H1 (cell line): ENCODE data around the gene TKFC. TPM values are rescaled to one million over a fixed set of nuclear protein-coding genes. Genes with fewer than 3 reads are reported as not detected.

ENCODE experiments used
- CTCF ChIA-PET: fragments of 300-600 bp; sonication (Branson Sonifier 250); formaldehyde crosslinking; loops from one replicate; lab custom pipeline; 2021; ENCODE audit not compliant: partially characterized antibody; lab: Charles Lee
- POLR2A ChIA-PET: fragments of 300-600 bp; sonication (Branson Sonifier 250); formaldehyde crosslinking; loops from one replicate; lab custom pipeline; 2021; ENCODE audit warnings: inconsistent platforms; ENCODE audit not compliant: partially characterized antibody; lab: Charles Lee
- DNase-seq, 2 experiments: peaks; one replicate each; pipeline versions ENCODE4 v3.0.0 to v3.0.0-alpha.2; 2010 to 2022; ENCODE audit warnings: low spot score in 2 of 2, low read depth in 1 of 2, mixed read lengths in 1 of 2
- FAIRE-seq: peaks from 2 replicates; lab custom pipeline; 2011; peaks lifted over from hg19 to GRCh38; lab: Jason Lieb, UNC
- H2AFZ ChIP-seq: 2 replicates; pipeline ENCODE4 v1.8.1; 2012; ENCODE audit warnings: low read length, inconsistent platforms
- H2AK5ac ChIP-seq: 2 replicates; pipeline ENCODE4 v1.6.1; 2013; ENCODE audit warnings: low read depth, low read length
- H2BK120ac ChIP-seq: replicated peaks from 2 replicates; pipeline ENCODE3; 2013; ENCODE audit warnings: low read depth, low read length, inconsistent platforms
- H2BK12ac ChIP-seq: 2 replicates; pipeline ENCODE4 v1.6.1; 2013; ENCODE audit warnings: low read depth, low read length
- H2BK15ac ChIP-seq: 2 replicates; pipeline ENCODE4 v1.6.1; 2013; ENCODE audit warnings: low read length
- H2BK20ac ChIP-seq: 2 replicates; pipeline ENCODE4 v1.6.1; 2013; ENCODE audit warnings: low read length
- H2BK5ac ChIP-seq: 2 replicates; pipeline ENCODE4 v1.6.1; 2013; ENCODE audit warnings: low read depth, low read length
- H3K14ac ChIP-seq: 2 replicates; pipeline ENCODE4 v1.6.1; 2013; ENCODE audit warnings: inconsistent platforms; ENCODE audit not compliant: insufficient read length
- H3K18ac ChIP-seq: 2 replicates; pipeline ENCODE4 v1.6.1; 2013; ENCODE audit warnings: low read length; ENCODE audit errors: extremely low read depth
- H3K23ac ChIP-seq: 2 replicates; pipeline ENCODE4 v1.6.1; 2013; ENCODE audit warnings: inconsistent platforms; ENCODE audit not compliant: insufficient read length
- H3K23me2 ChIP-seq: 2 replicates; pipeline ENCODE4 v1.6.1; 2013; ENCODE audit warnings: low read depth, low read length
- H3K27ac ChIP-seq: 2 replicates; pipeline ENCODE4 v1.6.1; 2011; ENCODE audit warnings: low read depth, low read length, inconsistent platforms
- H3K27me3 ChIP-seq, 4 experiments: replicated peaks in 1 of 4; 1 replicate in 1 of 4; 2 replicates in 3 of 4; pipeline versions ENCODE4 v1.6.1 to v1.8.1; 2011 to 2013; ENCODE audit warnings: low read length in 3 of 4, mild to moderate bottlenecking in 3 of 4, inconsistent platforms in 2 of 4, mixed read lengths in 2 of 4, moderate library complexity in 1 of 4; ENCODE audit not compliant: control insufficient read depth in 3 of 4, insufficient read depth in 3 of 4; ENCODE audit errors: extremely low read depth in 1 of 4
- H3K36me3 ChIP-seq, 4 experiments: 2 replicates each; pipeline versions ENCODE4 v1.6.1 to v1.8.1; 2011 to 2013; ENCODE audit warnings: mild to moderate bottlenecking in 4 of 4, low read length in 3 of 4, moderate library complexity in 2 of 4, control low read depth in 1 of 4, inconsistent platforms in 1 of 4; ENCODE audit not compliant: insufficient read depth in 4 of 4, control insufficient read depth in 2 of 4
- H3K4ac ChIP-seq: replicated peaks from 2 replicates; pipeline ENCODE3; 2013; ENCODE audit warnings: low read length, low read depth, mixed read lengths, inconsistent platforms; ENCODE audit not compliant: insufficient read length
- H3K4me1 ChIP-seq, 4 experiments: replicated peaks in 1 of 4; 1 replicate in 1 of 4; 2 replicates in 3 of 4; pipeline versions ENCODE4 v1.6.1 to v1.8.1; 2011 to 2013; ENCODE audit warnings: low read length in 3 of 4, inconsistent platforms in 2 of 4, mixed read lengths in 1 of 4; ENCODE audit not compliant: insufficient read depth in 4 of 4, control insufficient read depth in 3 of 4
- H3K4me2 ChIP-seq, 2 experiments: 2 replicates each; pipeline versions ENCODE4 v1.6.1 to v1.8.1; 2011 to 2013; ENCODE audit warnings: low read depth in 2 of 2, low read length in 2 of 2, control low read depth in 1 of 2, inconsistent platforms in 1 of 2, mild to moderate bottlenecking in 1 of 2; ENCODE audit not compliant: insufficient read depth in 1 of 2
- H3K4me3 ChIP-seq, 4 experiments: fragments of 200-600, 300-600 bp in 1 of 4; sonication (generic), shearing (Covaris generic), sonication (Bioruptor Twin) in 1 of 4; 2 replicates each; pipeline versions ENCODE4 v1.5.1 to v1.8.1; 2011 to 2016; ENCODE audit warnings: low read length in 4 of 4, low read depth in 3 of 4, control low read depth in 2 of 4, inconsistent platforms in 2 of 4, mild to moderate bottlenecking in 2 of 4, mixed read lengths in 1 of 4, moderate library complexity in 1 of 4; ENCODE audit not compliant: insufficient read depth in 2 of 4; ENCODE audit errors: extremely low read depth in 1 of 4
- H3K56ac ChIP-seq: replicated peaks from 2 replicates; pipeline ENCODE3; 2013; ENCODE audit warnings: low read depth, mild to moderate bottlenecking, mixed read lengths, low read length, inconsistent platforms; ENCODE audit not compliant: insufficient read length
- H3K79me1 ChIP-seq: 2 replicates; pipeline ENCODE4 v1.6.1; 2013; ENCODE audit warnings: low read depth, low read length, control low read depth
- H3K79me2 ChIP-seq, 2 experiments: 2 replicates each; pipeline versions ENCODE4 v1.6.1 to v1.8.1; 2012 to 2013; ENCODE audit warnings: low read length in 2 of 2, mild to moderate bottlenecking in 2 of 2, inconsistent platforms in 1 of 2; ENCODE audit not compliant: insufficient read depth in 2 of 2, control insufficient read depth in 1 of 2
- H3K9ac ChIP-seq, 4 experiments: replicated peaks in 1 of 4; 1 replicate in 1 of 4; 2 replicates in 3 of 4; pipeline versions ENCODE4 v1.6.1 to v1.8.1; 2011 to 2013; ENCODE audit warnings: low read depth in 3 of 4, low read length in 3 of 4, control low read depth in 2 of 4, mild to moderate bottlenecking in 2 of 4, moderate library complexity in 2 of 4, inconsistent platforms in 1 of 4; ENCODE audit errors: extremely low read depth in 1 of 4
- H3K9me3 ChIP-seq, 2 experiments: 2 replicates each; pipeline versions ENCODE4 v1.6.1 to v1.8.1; 2012 to 2013; ENCODE audit warnings: mild to moderate bottlenecking in 2 of 2, moderate library complexity in 2 of 2, control low read depth in 1 of 2, inconsistent platforms in 1 of 2, low read depth in 1 of 2, low read length in 1 of 2, mixed read lengths in 1 of 2; ENCODE audit not compliant: insufficient read depth in 2 of 2
- H4K20me1 ChIP-seq, 2 experiments: replicated peaks in 1 of 2; 2 replicates each; pipeline versions ENCODE3 to v1.8.1; 2011 to 2013; ENCODE audit warnings: inconsistent platforms in 2 of 2, low read length in 2 of 2, mild to moderate bottlenecking in 1 of 2; ENCODE audit not compliant: insufficient read depth in 2 of 2, control insufficient read depth in 1 of 2
- H4K5ac ChIP-seq: 2 replicates; pipeline ENCODE4 v1.6.1; 2013; ENCODE audit warnings: low read length, low read depth, mixed read lengths, inconsistent platforms; ENCODE audit not compliant: insufficient read length
- H4K8ac ChIP-seq: 2 replicates; pipeline ENCODE4 v1.8.0; 2013; ENCODE audit warnings: mild to moderate bottlenecking, moderate library complexity, low read length, inconsistent platforms; ENCODE audit not compliant: insufficient read depth; ENCODE audit errors: extremely low read depth
- H4K91ac ChIP-seq: replicated peaks from 2 replicates; pipeline ENCODE3; 2013; ENCODE audit warnings: low read length, mixed read lengths, inconsistent platforms; ENCODE audit not compliant: insufficient read length
- ASH2L ChIP-seq: fragments of 200-600, 300-600 bp; sonication (generic); IDR thresholded peaks from one replicate; pipeline ENCODE4 v1.7.1; 2017; ENCODE audit warnings: low read length
- NANOG ChIP-seq: IDR thresholded peaks from 2 replicates; pipeline ENCODE4 v1.6.1; 2011; ENCODE audit warnings: low read length, low read depth, mild to moderate bottlenecking, inconsistent platforms; ENCODE audit not compliant: insufficient read depth, poor library complexity, severe bottlenecking
- SIN3A ChIP-seq, 2 experiments: IDR thresholded peaks in 1 of 2; conservative IDR thresholded peaks in 1 of 2; 2 replicates each; pipeline ENCODE4 v1.6.1; 2011 to 2012; ENCODE audit warnings: low read length in 2 of 2, improper control_type of control experiment in 1 of 2, low read depth in 1 of 2, mild to moderate bottlenecking in 1 of 2
- SIRT6 ChIP-seq: IDR thresholded peaks from one replicate; pipeline ENCODE4 v1.7.1; 2012; ENCODE audit warnings: low read length, inconsistent platforms
- WGBS, 2 experiments: shearing (Covaris generic) in 1 of 2; methylation state at CpG; one replicate each; pipeline versions ENCODE4 v1.1.6 to v1.1.7; 2013 to 2015; ENCODE audit warnings: low lambda C conversion rate in 2 of 2, mixed read lengths in 2 of 2, inconsistent platforms in 1 of 2, low coverage in 1 of 2, missing lambda C conversion rate in 1 of 2; ENCODE audit not compliant: insufficient replicate concordance in 2 of 2, insufficient coverage in 1 of 2, insufficient read length in 1 of 2; ENCODE audit errors: extremely low coverage in 1 of 2, missing lambda C conversion rate in 1 of 2; 5-methylcytosine and 5-hydroxymethylcytosine counted together
- polyA plus RNA-seq, 7 experiments: library from polyadenylated mRNA; depleted of rRNA in 3 of 7; stranded (reverse) in 5 of 7; unstranded in 2 of 7; fragments of >200 nt in 5 of 7; fragments of 200-250 nt in 2 of 7; gene quantifications; 1 replicate in 5 of 7; 2 replicates in 1 of 7; 4 replicates in 1 of 7; pipeline versions ENCODE4 v1.2.1 to v1.2.3, GENCODE V29; 2011 to 2013; ENCODE audit warnings: missing spikeins in 2 of 7, mixed read lengths in 2 of 7
- total RNA-seq: library from RNA; stranded (reverse); fragmentation: NEBNext Ultra II Directional; extraction: Animal tissue kit (Norgen Biotek cat#: 25700); gene quantifications from 2 replicates; pipeline ENCODE4 v1.2.1, GENCODE V29; 2021

The TKFC gene
- total and polyA plus RNA-seq, 2 of the 8 experiments (the other 6 are each of a cell fraction or from before 2014, with no cell fraction given) = 53.5 to 55.0 TPM

DNA sequence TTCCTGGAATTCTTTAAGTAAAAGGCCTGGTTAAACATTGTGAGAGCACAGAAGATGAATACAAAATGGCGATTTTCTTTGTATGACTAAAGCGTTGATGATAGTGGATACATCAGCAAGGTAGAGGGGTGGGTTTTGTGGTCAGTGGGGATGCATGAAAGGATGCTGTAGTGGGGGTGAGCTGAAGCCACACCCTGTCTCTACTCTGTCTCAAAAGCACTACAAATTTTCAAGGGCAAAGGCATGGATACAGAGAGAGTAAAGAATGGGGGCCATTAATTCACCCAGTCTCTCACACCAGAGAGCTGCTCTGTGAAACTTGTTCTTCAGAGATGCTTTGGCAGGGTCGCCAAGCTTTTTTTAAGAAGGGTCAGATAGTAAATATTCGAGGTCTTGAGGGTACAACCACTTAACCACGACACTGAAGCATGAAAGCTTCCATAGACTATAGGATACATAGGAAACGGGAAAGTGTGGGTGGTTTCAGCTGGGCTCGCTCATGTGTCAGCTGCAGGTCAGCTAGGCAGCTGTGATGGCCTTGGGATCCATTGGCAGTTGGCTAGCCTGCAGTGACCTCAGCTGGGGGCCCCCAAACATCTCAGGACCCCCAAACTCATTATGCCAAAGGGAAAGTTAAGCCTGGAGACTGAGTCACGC is 37.4 kb downstream of the TKFC start:
- peaks cover 16 to 19% of the 10 kb centered on the region in 2 experiments for H3K9me3 ChIP-seq
- no peak overlapping the region for H2AK5ac ChIP-seq
- H2BK20ac ChIP-seq = no peak overlapping the region
- no peak overlapping the region for H3K4me3 ChIP-seq
- no peaks in the 10 kb centered on the region for H3K79me2 ChIP-seq
- no peak overlapping the region for H3K9ac ChIP-seq
- no peak overlapping the region for H3K56ac ChIP-seq
- no peak overlapping the region for H2AFZ ChIP-seq
- no peak overlapping the region for H3K23ac ChIP-seq
- CTCF ChIA-PET = interaction anchor here (0.5 to 22.8 kb wide), 5 partner anchors 12 to 88 kb away, joined by 3 to 255 read pairs (median 3); partner anchors contain the start of genes DDB1 and TKFC
- POLR2A ChIA-PET = interaction anchor here (1.0 to 39.7 kb wide), 8 partner anchors 0 to 75 kb away, joined by 3 to 1106 read pairs (median 6); partner anchors contain the start of genes CYB561A3, DDB1, TKFC and TMEM138
- no peak overlapping the region for H2BK5ac ChIP-seq
- no peak overlapping the region for H2BK120ac ChIP-seq
- H3K4ac ChIP-seq = no peak overlapping the region
- H3K4me1 ChIP-seq = no peaks in the 10 kb centered on the region
- H4K5ac ChIP-seq = no peak overlapping the region
- H3K36me3 ChIP-seq = peaks cover 16 to 80% (median 40%) of the 10 kb centered on the region in 4 experiments; a peak in 7 of 8 replicates
- no peak overlapping the region for H2BK15ac ChIP-seq
- no peaks in the 10 kb centered on the region for H3K79me1 ChIP-seq
- 95% methylated on average over 8 of the region's 8 CpGs; no CpG with 5 or more reads in 1 of the 2 experiments for WGBS, 2 experiments
- H3K18ac ChIP-seq = no peak overlapping the region
- no peaks in the 10 kb centered on the region for H4K20me1 ChIP-seq
- no peak overlapping the region for H2BK12ac ChIP-seq
- DNase-seq (no peak), FAIRE-seq (no peak)
- no peak for TF ChIP-seq NANOG
- no peak for TF ChIP-seq ASH2L
- TF ChIP-seq SIRT6 = no peak
- no peak for TF ChIP-seq SIN3A (conservative IDR thresholded peaks at IDR 0.05 in 1 of 2, IDR thresholded peaks at IDR 0.05 in 1 of 2; ENCODE audit: low read depth in 1 of 2, low read length in 2 of 2)
- no peak overlapping the region for H4K8ac ChIP-seq
- no peak overlapping the region for H3K14ac ChIP-seq
- H3K4me2 ChIP-seq = no peak overlapping the region
- no peak overlapping the region for H4K91ac ChIP-seq
- H3K27ac ChIP-seq = no peak overlapping the region
- H3K27me3 ChIP-seq = no peaks in the 10 kb centered on the region
- no peaks in the 10 kb centered on the region for H3K23me2 ChIP-seq
